GM18526 (cell line): ENCODE data around the gene AUNIP.

Experiments used
- POLR2A ChIP-seq: IDR thresholded peaks from 3 replicates; pipeline ENCODE4 v1.6.1; 2011; ENCODE audit not compliant: insufficient read length; ENCODE audit errors: extremely low read depth

The AUNIP gene

GRCh38 chr1:25792115-25792514 lies 67.1 kb downstream of the AUNIP start:
- no peak for TF ChIP-seq POLR2A

- no peak for TF ChIP-seq POLR2A
Measured at GRCh38 chr1:25790472-25790871, 68.8 kb downstream of the AUNIP start.

- TF ChIP-seq POLR2A = no peak
Measured at GRCh38 chr1:25787760-25788166, 71.5 kb downstream of the AUNIP start.

GRCh38 chr1:25786887-25787759 lies 72.1 kb downstream of the AUNIP start:
- TF ChIP-seq POLR2A = no peak

GRCh38 chr1:25785333-25786067 lies 73.8 kb downstream of the AUNIP start:
- no peak for TF ChIP-seq POLR2A

GRCh38 chr1:25784575-25785051 lies 74.6 kb downstream of the AUNIP start:
- TF ChIP-seq POLR2A = no peak
